Measurements from ENCODE around the gene RAX2.
"Not testable (repeated sequence)": the region's sequence is repeated elsewhere in the genome, so short reads cannot be mapped to it uniquely, and the experiment has no call there.

RAX2 gene

GRCh38 chr19:3778104-3778867, 6.3 kb upstream of the RAX2 start:
- no peak for DNase-seq (ENCODE audit: low spot score)

- DNase-seq (ENCODE audit: low spot score), result no peak
Observed at GRCh38 chr19:3776479-3777040, 4.5 kb upstream of the RAX2 start.

- no peak for DNase-seq (ENCODE audit: low spot score)
Observed at GRCh38 chr19:3775831-3776230, 3.8 kb upstream of the RAX2 start.

GRCh38 chr19:3775374-3775711, 3.3 kb upstream of the RAX2 start:
- DNase-seq (ENCODE audit: low spot score), result no peak

- no peak for DNase-seq (ENCODE audit: low spot score)
Observed at GRCh38 chr19:3774621-3775373, 2.8 kb upstream of the RAX2 start.

- DNase-seq (ENCODE audit: low spot score), result no peak
Observed at GRCh38 chr19:3773814-3774515, 1.9 kb upstream of the RAX2 start.

GRCh38 chr19:3771000-3771905, 775 bp downstream of the RAX2 start:
- DNase-seq (ENCODE audit: low spot score), result no peak

- DNase-seq (ENCODE audit: low spot score), result no peak
Observed at GRCh38 chr19:3770136-3770999, 1.7 kb downstream of the RAX2 start.

GRCh38 chr19:3769494-3769893, 2.5 kb downstream of the RAX2 start:
- no peak for DNase-seq (ENCODE audit: low spot score)

- DNase-seq (ENCODE audit: low spot score), result no peak
Observed at GRCh38 chr19:3768748-3769099, 3.3 kb downstream of the RAX2 start.

- no peak for DNase-seq (ENCODE audit: low spot score)
Observed at GRCh38 chr19:3768015-3768747, 3.8 kb downstream of the RAX2 start.

GRCh38 chr19:3767050-3767449, 5.0 kb downstream of the RAX2 start:
- no peak for DNase-seq (ENCODE audit: low spot score)

- no peak for DNase-seq (ENCODE audit: low spot score)
Observed at GRCh38 chr19:3766520-3766919, 5.5 kb downstream of the RAX2 start.

GRCh38 chr19:3765757-3766156, 6.3 kb downstream of the RAX2 start:
- not testable (repeated sequence) for DNase-seq (ENCODE audit: low spot score)

GRCh38 chr19:3765121-3765520, 6.9 kb downstream of the RAX2 start:
- DNase-seq (ENCODE audit: low spot score), result no peak

- peak; percentile 99 for DNase-seq (ENCODE audit: low spot score)
Observed at GRCh38 chr19:3762501-3763459, 9.2 kb downstream of the RAX2 start, which contains the start of gene MRPL54. TSS of gene MRPL54 (plus strand) at chr19:3762682. CDS start at chr19:3762701, 19 bp downstream.

GRCh38 chr19:3762130-3762473, 9.9 kb downstream of the RAX2 start:
- DNase-seq (ENCODE audit: low spot score), result no peak

- peak; percentile 96 for DNase-seq (ENCODE audit: low spot score)
Observed at GRCh38 chr19:3761382-3762129, 10.5 kb downstream of the RAX2 start, which contains the start of gene APBA3. TSS of gene APBA3 (minus strand) at chr19:3761692. CDS start at chr19:3760264, 1,428 bp downstream.
